Epithelial cell of proximal tubule (primary cell): ENCODE results near the gene SCN5A. TPM values are rescaled to one million over a fixed set of nuclear protein-coding genes. Genes with fewer than 3 reads are reported as not detected.

Experiments used
- DNase-seq: peaks from one replicate; pipeline ENCODE4 v3.0.0-alpha.2; 2011; ENCODE audit warnings: low read depth
- H3K4me3 ChIP-seq: 2 replicates; pipeline ENCODE4 v1.5.1; 2011; ENCODE audit warnings: low read depth, mild to moderate bottlenecking, low read length
- total RNA-seq: library from RNA; depleted of rRNA; stranded (reverse); fragments of >200 nt; gene quantifications from 2 replicates; pipeline ENCODE4 v1.2.3, GENCODE V29; 2015
- TF ChIP-seq, protein P1 (sequence below): conservative IDR thresholded peaks from 2 replicates; pipeline ENCODE4 v1.5.1; 2012; ENCODE audit warnings: low read depth, mild to moderate bottlenecking, low read length

The SCN5A gene
- total RNA-seq, 1 donor from 2014 or later = 1.3 TPM

DNA sequence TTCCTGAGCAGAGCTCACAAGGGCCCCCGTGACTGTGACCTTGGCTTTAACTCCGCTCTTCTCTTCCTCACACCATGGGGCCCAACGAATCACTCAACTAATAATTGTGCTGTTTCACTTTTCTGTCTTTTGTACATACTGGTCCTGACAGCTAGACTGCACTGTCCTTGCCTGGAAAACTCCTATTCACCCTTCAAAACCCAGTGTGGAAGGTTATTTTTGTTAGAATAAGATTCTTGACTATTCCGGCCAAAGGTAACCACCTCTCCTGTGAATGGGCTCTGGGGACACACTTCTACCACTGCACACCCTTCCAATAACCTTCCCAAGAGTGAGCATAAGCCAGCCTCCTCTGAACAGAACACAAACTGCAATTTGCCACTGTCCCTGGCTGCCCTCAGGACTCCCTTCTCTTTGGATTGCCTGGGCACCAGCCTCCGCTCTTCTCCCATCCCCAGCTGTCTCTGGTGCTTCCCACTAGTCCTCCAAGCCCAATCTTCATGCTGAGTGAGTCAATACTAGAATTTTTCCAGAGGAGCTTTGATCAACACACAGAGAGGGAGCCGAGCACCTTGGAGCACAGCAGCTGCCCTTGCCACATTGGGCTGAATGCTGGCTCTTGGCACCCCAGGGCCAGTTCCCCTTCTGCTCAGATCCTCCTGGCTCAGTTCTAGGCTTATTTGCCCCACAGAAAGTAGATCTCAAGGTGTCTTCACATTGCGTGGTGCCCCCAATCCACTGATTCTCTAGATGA lies 2.1 kb downstream of the SCN5A start:
- no peak for DNase-seq
- H3K4me3 ChIP-seq = no peak overlapping the region
- TF ChIP-seq, protein P1, sequence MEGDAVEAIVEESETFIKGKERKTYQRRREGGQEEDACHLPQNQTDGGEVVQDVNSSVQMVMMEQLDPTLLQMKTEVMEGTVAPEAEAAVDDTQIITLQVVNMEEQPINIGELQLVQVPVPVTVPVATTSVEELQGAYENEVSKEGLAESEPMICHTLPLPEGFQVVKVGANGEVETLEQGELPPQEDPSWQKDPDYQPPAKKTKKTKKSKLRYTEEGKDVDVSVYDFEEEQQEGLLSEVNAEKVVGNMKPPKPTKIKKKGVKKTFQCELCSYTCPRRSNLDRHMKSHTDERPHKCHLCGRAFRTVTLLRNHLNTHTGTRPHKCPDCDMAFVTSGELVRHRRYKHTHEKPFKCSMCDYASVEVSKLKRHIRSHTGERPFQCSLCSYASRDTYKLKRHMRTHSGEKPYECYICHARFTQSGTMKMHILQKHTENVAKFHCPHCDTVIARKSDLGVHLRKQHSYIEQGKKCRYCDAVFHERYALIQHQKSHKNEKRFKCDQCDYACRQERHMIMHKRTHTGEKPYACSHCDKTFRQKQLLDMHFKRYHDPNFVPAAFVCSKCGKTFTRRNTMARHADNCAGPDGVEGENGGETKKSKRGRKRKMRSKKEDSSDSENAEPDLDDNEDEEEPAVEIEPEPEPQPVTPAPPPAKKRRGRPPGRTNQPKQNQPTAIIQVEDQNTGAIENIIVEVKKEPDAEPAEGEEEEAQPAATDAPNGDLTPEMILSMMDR = no peak

DNA sequence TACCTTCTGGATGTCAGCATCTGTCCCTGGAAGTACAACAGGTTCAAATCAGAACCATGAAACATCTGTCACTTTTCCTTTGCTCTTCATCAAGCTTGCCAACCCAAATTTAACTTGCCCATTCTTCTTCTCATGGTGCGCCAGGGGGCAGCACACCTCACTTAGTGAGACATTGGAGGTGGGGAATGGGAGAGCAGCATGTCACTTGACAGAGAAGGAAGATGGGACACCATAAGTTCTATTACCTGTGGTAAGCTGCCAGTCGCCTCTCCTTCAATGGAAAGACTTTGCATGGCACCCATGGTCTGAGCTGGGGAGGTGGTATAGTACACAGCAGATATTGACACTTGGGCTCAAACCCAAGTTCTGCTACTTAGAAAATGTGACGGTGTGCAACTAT lies 2.9 kb downstream of the SCN5A start:
- no peak for DNase-seq
- TF ChIP-seq, protein P1 = no peak
- no peak overlapping the region for H3K4me3 ChIP-seq

DNA sequence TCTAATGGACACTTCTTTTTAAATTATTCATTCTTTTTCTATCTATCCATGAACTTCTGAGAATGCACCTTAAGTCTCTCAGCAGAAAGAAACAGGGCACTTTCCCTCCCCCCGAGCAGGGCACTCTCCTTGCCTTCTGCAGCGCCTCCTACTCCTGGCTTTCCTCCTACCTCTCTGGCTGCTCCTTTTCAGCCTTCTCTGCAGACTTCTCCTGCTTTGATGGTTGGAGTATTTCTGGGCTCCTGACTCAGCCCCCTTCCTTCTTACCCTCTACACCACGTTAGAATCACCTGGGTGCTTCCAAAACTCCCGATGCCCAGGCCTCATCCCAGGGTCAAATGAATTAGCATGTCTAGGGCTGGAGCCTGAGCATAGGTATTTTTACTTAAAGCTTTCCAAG lies 3.4 kb downstream of the SCN5A start:
- no peak for DNase-seq
- no peak overlapping the region for H3K4me3 ChIP-seq
- TF ChIP-seq, protein P1 = no peak

DNA sequence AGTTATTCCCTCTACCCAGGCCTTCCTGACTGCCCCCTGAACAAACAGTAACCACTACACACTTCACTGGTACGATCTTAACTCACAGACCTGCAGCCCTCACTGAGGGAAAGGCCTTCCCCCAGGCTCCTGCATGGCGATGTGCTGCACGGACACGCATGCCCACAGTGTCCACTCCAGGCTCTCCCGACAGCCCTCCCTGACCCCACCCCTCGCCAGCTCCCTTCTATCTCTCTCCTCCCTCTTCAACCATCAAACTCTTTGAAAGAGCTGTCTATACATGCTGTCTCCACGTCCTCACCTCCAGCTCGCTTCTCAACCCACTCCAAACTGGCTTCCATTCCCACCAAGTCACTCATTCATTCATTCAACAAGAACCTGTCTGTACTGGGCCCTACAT lies 3.9 kb downstream of the SCN5A start:
- no peak overlapping the region for H3K4me3 ChIP-seq
- TF ChIP-seq, protein P1 = no peak
- DNase-seq = no peak

DNA sequence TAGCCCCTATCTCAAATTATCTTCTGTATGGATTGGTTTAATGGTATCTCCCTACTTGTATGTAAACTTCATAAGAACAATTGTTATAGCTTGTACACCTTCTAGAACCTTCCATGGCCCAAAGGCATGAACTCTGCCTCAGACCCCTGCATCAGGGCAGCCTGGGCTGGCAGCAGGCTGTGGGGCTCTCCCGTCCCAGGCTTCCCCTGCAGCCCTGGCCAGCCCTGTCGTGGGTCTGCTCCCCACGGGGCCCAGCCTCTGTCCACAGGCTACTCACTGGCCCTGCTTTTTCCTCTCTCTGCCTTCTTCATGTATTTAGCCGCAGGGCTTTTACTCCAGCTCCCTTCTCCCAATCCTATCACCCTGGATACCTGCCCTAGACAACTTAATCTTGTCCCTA lies 4.4 kb downstream of the SCN5A start:
- H3K4me3 ChIP-seq = no peak overlapping the region
- no peak for DNase-seq
- TF ChIP-seq, protein P1 = no peak

DNA sequence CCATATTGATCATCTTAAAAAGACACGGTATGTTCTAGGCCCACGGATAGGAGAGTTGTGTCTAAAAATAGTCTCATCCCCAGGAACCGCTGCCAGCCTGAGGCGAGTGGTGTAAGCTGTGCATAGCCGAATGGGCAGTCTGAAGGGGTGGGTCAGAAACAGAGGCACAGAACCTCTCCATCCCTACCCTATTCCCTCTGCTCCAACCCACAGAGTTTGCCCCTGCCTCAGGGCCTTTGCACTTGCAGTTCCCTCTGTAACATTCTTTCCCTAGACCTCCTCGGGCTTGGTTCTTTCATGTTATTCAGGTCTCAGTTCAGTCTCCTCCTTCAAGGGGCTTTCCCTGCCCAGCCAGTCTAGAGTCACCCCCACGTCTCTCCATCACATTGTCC lies 4.8 kb downstream of the SCN5A start:
- DNase-seq = no peak
- TF ChIP-seq, protein P1 = no peak

DNA sequence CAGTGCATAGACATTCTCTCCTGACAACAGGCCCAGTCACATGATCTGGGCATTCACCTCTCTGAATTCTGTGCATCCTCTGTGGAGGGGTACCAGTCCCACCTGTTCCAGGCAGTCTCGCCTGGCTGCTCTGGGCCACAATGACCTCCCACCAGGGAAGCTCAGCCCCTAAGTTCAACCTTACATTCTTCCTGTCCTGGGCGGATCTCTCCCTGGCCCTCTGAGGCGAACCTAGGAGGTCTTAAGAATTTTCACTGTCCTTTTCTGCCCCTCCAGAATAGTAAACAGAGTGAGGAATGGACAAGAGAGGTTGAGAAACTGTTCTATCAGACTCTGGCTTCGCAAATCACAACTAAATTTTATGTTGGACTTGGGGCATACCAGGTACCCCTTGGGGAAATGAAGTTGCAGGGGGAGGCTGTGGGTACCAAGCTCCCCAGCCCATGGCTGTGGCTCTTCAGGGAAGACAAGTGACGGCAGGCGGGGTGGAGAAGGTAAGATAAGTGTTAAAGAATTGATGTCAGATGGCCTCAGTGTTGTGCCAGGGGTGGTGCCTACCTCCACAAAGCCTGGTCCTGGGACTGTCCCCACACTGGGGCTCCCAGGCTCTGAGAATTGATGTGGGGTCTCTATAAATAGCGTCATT lies 5.3 kb downstream of the SCN5A start:
- DNase-seq = no peak
- TF ChIP-seq, protein P1 = no peak

More for the DNA sequence above, 4.8 kb downstream of the SCN5A start:
- no peak overlapping the region for H3K4me3 ChIP-seq

More for the DNA sequence above, 5.3 kb downstream of the SCN5A start:
- H3K4me3 ChIP-seq = no peak overlapping the region
